ENCODE measurements around the gene MFAP3.

The MFAP3 gene

GRCh38 chr5:154088801-154089200 lies 50.0 kb downstream of the MFAP3 start:
- H3K36me3 Mint-ChIP-seq (ENCODE audit: low read depth) = no peaks in the 10 kb centered on the region
- H3K4me1 Mint-ChIP-seq = peaks cover 73% of the 10 kb centered on the region
- no peaks in the 10 kb centered on the region for H3K9me3 Mint-ChIP-seq
- peaks cover 14% of the 10 kb centered on the region for H3K27me3 Mint-ChIP-seq (ENCODE audit: low read depth)
- H3K4me3 Mint-ChIP-seq = no peak overlapping the region
- no peak for TF ChIP-seq CTCF (IDR thresholded peaks at IDR 0.05; ENCODE audit: unreplicated experiment in 3 of 3)
- no peak overlapping the region for H3K27ac Mint-ChIP-seq

DNA sequence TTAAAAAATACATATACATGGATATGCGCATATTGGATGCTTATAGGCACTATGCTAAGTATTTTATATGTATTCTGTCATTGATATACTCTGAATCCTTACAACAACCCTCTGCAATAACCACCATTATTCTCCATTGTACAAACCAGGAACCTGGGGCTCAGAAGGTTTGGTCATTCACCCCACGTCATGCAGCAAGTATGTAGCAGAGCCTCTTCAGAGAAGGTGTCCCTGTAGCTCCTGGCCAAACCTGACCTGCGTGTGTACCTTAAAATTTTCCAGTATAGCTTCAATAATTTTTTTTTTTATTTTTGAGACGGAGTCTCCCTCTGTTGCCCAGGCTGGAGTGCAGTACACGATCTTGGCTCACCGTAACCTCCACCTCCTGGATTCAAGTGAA lies 51.9 kb downstream of the MFAP3 start:
- Mint-ChIP-seq H3K9me3 (no peaks in the 10 kb centered on the region), H3K36me3 (ENCODE audit: low read depth) (no peaks in the 10 kb centered on the region), H3K4me3 (no peak overlapping the region), H3K27me3 (ENCODE audit: low read depth) (peaks cover 9% of the 10 kb centered on the region), H3K4me1 (peaks cover 58% of the 10 kb centered on the region), H3K27ac (no peak overlapping the region)
- TF ChIP-seq CTCF (IDR thresholded peaks at IDR 0.05; ENCODE audit: unreplicated experiment in 3 of 3) = no peak

DNA sequence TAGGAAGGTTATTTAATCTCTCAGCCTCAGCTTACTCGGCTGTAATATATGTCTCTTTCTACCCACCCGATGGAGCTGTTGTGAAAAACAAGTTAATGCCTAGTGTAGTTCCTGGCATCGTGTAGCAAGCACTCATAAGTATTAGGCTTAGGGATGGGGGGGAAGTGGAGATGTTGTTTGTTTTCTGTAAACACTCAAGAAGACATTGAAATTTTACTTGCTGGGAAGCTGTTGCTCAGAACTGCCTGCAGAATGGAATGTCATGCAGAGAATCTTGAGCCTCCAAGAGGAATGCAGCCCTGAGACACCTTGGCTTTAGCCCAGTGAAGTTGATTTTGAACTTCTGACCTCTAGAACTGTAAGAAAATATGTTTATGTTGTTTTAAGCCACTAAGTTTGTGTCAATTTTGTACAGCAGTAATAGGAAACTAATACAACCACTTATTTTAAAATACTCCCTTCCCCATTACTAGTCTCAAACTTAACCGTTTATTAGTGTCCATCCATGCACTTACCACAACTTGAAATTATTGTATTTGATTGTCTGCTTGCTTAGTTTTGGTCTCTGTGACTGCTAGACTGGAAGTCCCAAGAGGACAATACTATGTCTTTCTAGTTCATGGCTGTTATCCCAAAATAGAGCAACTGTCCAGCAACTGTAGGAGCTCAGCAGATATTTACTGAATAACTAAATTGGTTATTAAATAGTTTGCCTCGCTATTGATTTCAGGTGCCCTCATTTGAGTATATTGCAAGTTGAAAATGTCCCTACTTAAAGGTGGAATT lies 53.8 kb downstream of the MFAP3 start:
- H3K4me1 Mint-ChIP-seq = peaks cover 40% of the 10 kb centered on the region
- H3K9me3 Mint-ChIP-seq = no peaks in the 10 kb centered on the region
- H3K27me3 Mint-ChIP-seq (ENCODE audit: low read depth) = peaks cover 9% of the 10 kb centered on the region
- H3K27ac Mint-ChIP-seq = peak overlapping the region; percentile 17 to 55 (median 28)
- TF ChIP-seq CTCF (IDR thresholded peaks at IDR 0.05; ENCODE audit: unreplicated experiment in 3 of 3) = no peak
- no peak overlapping the region for H3K4me3 Mint-ChIP-seq
- no peaks in the 10 kb centered on the region for H3K36me3 Mint-ChIP-seq (ENCODE audit: low read depth)

- Mint-ChIP-seq H3K9me3 (no peaks in the 10 kb centered on the region), H3K4me1 (peaks cover 34% of the 10 kb centered on the region), H3K27me3 (ENCODE audit: low read depth) (peaks cover 9% of the 10 kb centered on the region), H3K4me3 (no peak overlapping the region), H3K36me3 (ENCODE audit: low read depth) (no peaks in the 10 kb centered on the region), H3K27ac (peak overlapping the region in 1 of 3 experiments; percentile 28)
- no peak for TF ChIP-seq CTCF (IDR thresholded peaks at IDR 0.05; ENCODE audit: unreplicated experiment in 3 of 3)
These were observed 54.4 kb downstream of the MFAP3 start for GRCh38 chr5:154093142-154093532.

DNA sequence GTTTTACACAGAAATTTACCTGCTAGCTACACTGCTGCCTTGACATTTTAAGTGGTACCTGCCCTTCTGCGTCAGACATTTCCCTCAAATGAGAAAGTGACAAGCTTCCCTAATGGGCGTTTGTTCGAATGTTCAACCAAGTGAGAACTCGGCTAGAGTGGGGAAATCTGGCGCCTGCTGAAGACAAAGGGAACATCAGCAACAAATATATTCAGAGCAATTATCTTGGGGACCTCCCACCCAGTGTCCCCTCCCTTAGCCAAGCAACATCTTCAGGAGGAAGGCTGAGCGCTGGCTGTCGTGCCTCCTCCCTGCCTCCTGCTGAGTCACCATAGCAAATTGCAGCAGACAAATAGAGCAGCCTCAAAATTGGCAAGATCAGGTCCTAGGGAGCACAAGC lies 57.1 kb downstream of the MFAP3 start:
- no peaks in the 10 kb centered on the region for H3K9me3 Mint-ChIP-seq
- peaks cover 21% of the 10 kb centered on the region for H3K4me1 Mint-ChIP-seq
- no peak overlapping the region for H3K27ac Mint-ChIP-seq
- no peaks in the 10 kb centered on the region for H3K27me3 Mint-ChIP-seq (ENCODE audit: low read depth)
- no peak for TF ChIP-seq CTCF (IDR thresholded peaks at IDR 0.05; ENCODE audit: unreplicated experiment in 3 of 3)
- H3K4me3 Mint-ChIP-seq = no peak overlapping the region
- H3K36me3 Mint-ChIP-seq (ENCODE audit: low read depth) = no peaks in the 10 kb centered on the region

GRCh38 chr5:154097031-154097430 lies 58.3 kb downstream of the MFAP3 start:
- Mint-ChIP-seq H3K4me3 (no peak overlapping the region), H3K9me3 (no peaks in the 10 kb centered on the region), H3K4me1 (peaks cover 14% of the 10 kb centered on the region), H3K36me3 (ENCODE audit: low read depth) (no peaks in the 10 kb centered on the region), H3K27me3 (ENCODE audit: low read depth) (no peaks in the 10 kb centered on the region), H3K27ac (no peak overlapping the region)
- no peak for TF ChIP-seq CTCF (IDR thresholded peaks at IDR 0.05; ENCODE audit: unreplicated experiment in 3 of 3)
